ENCODE results near the gene AGBL1.

Gene AGBL1

DNA sequence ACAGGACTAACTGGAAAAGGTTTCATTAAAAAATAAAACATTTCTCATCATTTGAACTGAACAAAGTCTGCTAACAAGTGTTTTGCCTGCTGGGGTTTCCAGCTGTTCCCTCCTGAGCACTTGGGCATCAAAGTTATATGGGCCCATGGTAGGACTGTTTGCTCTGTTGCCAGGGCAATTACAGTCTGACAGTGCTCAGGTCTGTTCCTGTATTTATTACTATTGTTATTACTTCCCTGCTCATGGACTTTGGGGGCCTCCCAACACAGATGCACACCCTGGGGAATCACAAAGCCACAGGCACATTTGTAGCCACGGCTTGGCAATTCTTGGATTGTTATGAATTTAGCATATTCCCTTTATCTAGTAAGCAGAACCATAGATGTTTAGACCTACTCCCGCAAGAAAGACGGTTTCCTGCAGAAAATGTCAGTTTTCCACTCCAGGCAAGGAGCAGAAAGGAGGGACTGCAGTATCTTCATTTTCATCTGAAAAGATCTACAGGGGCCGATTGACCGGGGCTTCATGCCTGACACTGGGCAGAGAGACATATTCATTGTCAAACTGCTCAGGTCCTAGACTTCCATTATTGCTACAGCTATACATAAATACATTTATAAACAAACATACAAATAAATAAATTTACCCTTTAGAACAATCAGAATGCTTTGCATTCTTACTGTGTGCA is 580.2 kb downstream of the AGBL1 start:
- no peak for DNase-seq

DNA sequence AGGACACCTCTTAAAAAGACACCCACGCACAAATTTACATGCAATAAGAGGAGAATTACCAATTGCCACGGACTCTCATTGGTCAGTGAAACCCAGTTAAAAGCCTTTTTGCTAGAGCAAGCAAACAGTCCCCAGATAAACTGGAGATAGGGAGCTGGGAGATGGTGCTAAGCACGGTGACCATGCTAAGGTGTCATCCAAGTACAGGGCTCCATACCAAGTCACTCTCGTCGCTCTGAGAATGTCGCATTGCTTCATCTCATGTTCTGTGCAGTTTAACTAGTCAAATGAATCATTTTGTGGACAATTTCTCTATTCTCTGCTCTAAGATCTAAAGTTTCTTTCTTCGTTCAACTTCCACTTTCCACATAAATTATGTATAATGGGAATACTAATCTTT is 581.9 kb downstream of the AGBL1 start:
- no peak for DNase-seq

DNA sequence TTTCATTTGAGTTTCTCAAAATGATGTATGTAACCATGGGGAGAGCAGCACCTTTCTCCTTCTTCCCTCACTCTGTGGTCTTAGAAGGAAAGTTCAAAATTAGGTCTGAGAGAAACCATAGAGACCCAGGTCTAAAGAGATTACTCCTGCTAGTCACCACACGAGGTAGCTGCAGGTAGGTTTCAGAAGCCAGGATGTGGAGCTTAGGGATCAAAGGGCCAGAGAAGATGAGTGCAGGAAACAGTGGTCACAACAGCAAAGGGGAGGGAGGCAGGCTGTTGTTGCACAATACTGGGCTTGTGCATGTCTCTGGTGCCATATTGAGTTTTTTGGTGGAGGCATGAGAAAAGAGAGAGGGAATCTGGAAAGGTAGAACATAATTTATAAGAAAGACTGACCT is 583.6 kb downstream of the AGBL1 start:
- no peak for DNase-seq

DNA sequence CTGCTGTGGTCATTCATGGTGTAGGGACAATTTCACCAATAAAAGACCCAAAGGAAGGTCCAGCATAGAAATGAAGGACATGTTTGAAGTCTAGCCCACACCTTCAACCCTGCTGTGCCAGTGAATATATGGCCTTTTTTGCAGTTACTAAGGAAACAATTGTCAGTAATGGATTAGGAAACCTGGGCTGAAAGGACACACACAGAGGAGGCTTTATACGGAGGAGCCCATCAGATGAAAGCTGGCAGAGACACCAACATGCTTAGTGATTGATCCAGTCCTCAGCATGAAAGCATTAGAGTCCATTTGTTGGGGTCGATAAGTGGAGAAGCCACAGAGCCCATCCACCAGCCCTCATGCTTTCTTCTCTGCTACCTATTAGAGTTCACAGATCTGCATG is 584.3 kb downstream of the AGBL1 start:
- no peak for DNase-seq

DNA sequence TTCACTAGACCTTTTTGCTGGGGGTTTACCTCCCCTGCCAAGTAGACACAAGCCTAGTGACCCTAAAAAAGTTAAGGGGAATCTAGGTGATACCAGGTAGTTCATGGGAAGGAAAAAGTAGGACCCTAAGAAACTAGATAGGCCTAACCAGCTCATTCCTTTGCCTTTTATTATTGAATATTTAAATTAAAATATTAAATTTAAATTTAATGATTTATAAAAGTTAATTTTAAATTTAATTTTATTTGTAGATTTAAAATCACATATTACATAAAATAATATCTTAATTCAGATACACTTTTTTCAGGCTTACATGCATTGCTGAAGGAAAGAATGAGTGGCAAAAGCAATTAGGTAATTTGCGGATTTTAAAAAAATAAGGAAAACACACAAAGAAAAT is 584.9 kb downstream of the AGBL1 start:
- DNase-seq: no peak

DNA sequence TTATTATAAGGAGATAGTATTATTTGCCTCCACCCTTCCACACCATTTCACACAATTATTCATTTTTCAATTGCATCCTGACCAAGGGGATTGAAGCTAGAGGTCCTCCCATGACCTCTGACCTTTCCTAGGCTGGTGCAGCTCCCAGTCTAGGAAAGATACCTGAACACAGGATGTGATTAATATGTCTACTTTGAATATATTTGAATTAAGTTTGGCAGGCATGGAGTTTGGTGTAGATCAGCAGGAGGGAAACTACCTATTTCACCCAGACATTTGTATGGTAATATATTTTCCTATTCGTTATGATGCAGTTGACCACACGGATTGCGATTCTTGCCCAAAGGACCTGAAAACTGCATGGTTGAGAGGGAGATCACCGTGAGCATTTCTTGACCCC is 596.3 kb downstream of the AGBL1 start:
- DNase-seq: no peak

DNA sequence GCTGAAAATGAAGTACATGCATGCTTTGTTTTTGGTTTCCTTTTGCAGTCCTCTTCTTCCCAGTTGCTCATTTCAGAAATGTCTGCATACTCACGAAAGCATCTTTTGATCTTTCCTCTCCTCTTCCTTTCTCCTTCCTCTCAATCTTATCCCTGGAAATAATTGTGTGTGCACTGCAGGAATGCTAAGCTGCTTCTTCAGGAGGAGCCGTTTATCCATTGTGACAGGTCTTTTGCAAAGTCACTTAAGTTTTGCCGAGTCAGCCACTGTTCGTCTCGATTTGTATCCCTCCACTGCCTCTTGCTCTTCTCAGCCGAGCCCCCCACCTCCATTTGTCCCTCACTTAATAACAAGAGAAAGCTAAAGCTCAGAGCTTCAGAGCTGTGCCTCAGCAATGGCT is 597.6 kb downstream of the AGBL1 start:
- DNase-seq: no peak

DNA sequence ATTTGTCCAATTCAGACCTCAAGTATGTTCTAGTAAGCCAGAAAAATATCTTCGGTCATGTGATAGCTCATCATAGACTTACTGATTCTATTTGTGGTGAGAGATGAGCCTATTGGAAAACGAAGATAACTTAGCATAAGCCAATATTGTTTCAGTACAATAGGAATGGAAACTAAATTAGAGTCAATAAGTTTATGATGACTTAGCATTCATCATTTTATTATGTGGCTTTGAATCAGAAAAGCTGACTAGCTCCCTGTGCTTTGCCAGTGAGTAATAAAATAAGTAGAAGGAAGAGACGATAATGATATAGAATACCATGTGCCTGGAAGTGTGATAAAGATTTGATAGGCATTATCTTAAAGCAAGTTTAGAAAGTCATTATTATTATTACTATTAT is 605.6 kb downstream of the AGBL1 start:
- no peak for DNase-seq

DNA sequence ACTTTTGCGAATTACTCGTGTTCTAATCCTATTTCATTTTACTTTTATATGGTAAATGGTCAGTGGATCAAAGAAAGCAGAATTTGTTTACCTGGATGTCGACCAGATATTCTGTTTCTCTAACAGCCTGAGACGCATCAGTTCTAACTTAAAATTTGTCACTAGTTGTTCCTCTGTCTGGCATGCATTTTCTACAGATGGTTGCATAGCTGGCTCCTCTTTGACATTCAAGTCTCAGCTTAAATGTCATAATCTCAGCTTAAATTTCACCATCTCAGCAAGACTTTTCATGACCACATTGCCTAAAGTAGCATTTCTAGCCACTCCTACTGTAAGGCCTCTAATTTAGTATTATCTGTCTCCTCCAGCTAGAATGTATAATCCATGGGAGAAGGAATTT is 609.3 kb downstream of the AGBL1 start:
- DNase-seq: no peak

DNA sequence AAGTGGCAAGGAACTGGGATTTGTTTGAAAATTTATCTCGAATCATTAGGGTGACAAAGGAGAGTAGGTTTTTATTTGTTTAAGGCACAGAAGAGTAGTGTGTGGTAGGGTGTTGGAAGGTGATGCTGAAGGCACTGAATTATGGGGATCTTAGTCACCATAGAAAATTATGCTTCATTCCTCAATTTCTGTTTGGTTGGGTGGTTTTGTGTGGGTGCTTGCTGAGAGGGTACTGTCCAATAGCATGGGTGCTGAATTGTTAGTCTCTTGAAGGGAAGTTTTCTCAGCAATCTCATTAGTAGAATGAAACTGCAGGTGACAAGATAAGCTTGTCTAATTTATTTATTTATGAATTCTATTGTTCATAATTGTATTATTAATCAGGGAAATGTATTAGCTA is 610.9 kb downstream of the AGBL1 start:
- DNase-seq: peak; percentile 3

DNA sequence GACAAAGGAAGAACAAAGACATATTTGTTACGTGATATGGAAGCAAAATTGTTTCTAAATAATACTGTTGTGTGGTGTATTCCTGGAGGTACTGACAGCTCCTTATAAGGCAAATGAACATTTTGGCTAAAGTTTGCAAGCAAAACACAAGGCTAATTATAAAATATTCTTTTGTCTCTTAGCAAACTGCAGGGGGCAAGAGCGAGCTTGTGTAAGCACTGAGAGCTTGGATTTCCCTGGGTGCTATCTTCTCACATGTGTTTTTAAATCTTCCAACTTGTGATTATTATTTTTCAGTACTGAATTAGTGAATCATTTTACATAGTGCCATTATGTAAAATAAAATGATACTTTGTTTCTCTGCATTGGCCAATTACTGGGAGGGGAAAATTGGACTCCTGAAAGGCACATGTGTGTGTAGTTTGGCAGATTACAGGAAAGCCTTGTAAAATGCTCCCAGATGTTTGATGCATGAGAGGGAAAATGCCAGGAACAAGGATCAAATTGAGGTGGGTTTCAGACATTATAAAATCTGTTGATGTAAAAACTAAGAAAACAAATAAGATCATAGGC is 611.5 kb downstream of the AGBL1 start:
- DNase-seq: peak; percentile 18

DNA sequence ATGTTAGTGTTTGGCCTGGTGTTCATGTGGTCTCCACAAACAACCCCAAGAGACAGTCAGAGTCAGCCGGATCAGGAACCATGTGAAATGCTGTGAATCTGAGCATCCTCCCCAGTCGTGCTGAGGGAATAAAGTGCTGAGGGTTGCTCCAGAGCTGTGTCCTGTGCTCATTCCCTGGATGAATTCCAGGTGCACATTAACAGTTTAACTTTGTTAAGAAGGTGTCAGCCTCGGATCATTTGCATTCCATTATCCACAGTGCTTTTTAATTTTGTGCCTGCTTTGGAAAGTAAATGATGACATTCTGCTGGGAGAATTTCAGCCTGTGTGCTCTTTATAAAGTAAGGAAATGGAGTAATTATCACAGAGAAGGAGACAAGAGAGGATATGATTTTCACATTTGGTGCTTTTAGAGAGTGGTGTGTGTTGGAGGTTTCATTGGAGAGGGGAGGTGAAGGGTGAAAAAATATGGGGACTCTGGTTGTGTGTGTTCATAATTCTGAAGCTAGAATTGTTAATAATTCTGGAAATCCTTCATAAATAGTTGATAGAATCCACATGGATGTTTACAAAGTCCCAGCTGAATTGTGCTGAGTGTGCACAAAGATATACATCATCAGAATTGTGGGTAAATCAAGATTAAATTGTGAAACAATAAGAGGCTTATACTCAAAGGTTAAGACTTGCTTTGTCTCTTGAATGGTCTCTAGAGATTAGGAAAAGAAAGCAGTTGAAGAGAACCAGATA is 621.4 kb downstream of the AGBL1 start:
- no peak for DNase-seq

DNA sequence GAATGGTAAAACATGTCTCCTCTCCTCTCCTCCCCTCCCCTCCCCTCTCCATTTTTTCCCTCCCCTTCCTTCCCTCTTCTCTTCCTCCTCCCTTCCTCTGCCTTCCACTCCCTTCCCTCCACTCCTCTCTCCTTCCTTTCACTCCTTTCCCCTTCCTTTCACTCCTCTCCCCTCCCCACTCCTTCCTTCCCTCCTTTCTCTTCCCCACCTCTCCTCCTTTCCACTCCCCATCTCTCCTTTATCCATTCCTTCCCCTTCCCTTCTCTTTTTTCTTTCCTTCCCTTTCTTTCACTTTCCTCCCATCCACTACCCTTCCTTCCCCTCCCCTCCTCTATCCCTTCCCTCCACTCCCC is 621.9 kb downstream of the AGBL1 start:
- no peak for DNase-seq

DNA sequence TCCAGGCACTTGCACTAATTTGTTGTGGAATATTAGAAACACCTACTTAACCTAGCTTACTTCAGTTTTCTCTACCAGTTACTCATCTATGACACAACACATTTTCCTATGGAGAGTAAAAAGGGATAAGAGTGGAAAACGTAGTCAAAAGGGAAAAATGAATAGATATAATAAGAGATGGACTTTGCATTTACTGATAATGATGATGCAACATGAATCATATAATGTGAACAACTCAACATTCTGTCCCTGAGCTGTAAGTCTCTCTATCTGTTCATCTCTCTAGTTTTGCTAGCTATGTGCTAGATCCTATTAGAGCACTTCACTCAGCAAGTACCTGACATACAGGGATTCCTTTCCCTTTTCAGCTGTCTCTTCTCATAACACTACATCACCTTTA is 627.1 kb downstream of the AGBL1 start:
- peak; percentile 4 for DNase-seq

DNA sequence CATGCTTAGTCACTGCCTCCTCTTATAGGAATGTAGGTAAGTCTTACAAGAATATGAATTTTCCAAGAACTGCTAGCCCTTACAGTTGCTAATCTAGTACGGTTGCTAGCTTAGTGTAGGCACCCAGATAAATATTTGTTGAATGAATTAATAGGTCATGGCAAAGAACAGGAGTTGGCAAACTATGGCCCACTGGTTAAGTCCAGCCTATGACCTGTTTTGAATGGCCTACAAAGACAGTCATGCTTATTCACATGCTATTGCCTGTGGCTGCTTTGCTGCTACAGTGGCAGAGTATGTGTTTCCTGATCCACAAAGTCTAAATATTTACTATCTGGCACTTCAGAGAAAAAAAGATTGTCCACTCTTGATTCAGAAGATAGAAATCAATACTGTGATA is 631.8 kb downstream of the AGBL1 start:
- DNase-seq: no peak

DNA sequence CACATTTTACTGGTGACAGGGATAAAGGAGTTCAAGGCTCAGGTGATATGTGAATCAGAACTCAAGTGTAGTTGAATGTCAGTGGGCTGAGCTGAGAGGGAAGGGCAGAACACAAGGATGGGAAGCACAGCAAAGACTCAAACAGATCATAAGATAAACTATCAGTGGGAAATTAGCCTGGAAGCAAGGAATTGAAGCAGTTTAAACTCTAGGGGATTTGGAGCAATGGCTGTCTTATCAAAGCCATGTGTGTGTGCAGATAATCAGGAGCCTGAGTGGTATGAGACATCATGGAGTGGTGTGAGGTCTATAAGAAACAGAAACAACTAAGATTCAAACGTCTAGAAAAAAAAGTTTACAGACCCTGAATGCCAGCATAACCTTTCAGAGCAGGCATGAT is 634.6 kb downstream of the AGBL1 start:
- no peak for DNase-seq

DNA sequence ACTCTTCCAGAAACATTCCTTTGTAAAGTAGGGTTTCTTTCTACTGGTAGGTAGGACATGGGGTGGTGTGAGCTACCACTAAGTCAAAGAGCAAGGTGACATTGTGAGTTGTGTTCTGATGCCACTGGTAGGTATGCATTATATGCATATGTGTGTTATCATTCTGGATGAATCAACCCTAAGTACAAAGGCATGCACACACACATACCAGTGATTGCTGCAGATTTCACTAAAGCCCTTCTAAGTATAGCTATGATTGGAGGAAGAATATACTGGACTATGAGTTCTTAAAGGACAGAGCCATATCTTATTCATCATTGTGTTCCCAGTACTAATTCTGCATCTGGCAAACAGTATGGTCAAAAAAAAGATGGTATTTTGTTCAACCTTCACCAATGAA is 646.0 kb downstream of the AGBL1 start:
- no peak for DNase-seq

DNA sequence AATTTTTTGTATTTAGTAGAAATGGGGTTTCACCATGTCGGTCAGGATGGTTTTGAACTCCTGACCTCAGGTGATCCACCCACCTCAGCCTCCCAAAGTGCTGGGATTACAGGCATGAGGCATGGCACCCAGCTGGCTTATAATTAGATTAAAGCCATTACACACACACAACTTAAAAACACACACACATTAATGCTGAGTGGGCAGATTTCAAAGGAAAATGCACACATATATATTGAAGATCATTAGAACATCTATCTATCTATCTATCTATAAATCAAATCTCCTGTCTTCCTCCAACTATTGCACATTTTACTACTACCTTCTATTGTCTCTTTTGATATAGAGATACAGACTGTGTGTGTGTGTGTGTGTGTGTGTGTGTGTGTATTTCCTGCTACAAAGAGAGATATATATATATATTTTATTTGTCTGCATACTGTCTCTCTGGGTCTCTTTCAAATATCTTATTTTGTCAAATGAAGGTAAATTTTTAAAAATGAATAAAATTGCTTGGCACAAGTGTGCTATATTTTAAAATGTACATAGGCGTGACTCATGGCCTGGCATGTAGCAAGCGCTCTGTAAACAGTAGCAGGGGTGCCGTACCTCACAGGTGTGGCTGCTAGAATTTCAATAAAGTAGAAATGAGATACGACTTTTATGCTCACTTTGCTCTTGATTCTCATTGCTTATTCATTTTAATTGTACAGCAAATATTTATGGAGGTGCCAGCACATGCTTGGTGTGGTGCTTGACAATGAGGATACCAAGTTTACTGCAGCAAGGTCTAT is 655.8 kb downstream of the AGBL1 start:
- DNase-seq: no peak

DNA sequence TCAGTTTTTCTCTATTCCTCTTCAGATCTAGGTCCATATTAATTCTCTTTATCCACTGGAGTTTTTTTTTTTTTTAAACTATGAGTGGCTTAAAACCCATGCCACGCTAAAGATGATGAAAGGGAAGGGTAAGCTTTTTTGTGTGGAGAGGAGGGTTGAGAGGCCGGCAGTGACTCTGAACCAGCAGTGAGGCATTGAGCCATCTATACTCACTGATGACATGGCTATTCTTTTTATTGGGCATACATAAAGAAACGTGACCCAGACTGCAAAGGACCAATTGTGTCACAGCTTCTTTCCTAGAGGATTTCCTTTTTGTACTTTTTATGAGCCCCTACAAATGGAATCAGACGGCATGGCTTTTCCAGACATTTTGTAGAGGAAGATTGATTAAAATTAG is 662.2 kb downstream of the AGBL1 start:
- DNase-seq: no peak

DNA sequence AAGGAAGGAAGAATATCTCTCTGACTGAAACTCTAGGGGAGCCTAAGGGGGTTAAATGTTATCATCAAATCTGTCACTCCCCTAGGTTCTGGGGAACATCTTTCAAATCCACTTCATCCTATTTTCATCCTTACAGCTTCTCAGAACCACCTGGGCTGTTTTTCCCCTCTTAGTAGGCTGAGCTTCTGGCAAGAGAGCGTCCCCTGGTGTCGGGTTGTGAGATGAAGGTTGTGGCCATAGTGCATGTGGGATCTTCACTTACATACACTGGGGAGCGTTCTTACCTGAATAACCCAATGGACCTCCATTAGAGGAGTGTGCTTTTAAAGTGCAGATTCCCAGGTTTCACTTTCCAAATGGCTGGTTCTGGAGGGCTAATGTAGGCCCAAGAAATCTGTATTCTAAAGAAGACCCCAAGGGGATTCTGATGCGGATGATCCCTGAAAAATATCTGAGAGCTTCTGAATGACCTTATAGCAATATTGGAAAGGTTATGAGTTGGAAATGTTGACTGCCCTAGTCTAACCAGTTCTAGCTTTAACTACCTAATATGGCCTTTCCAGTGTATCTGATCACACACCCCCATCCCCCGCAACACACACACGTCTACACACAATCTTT is 663.7 kb downstream of the AGBL1 start:
- DNase-seq: peak; percentile 54

DNA sequence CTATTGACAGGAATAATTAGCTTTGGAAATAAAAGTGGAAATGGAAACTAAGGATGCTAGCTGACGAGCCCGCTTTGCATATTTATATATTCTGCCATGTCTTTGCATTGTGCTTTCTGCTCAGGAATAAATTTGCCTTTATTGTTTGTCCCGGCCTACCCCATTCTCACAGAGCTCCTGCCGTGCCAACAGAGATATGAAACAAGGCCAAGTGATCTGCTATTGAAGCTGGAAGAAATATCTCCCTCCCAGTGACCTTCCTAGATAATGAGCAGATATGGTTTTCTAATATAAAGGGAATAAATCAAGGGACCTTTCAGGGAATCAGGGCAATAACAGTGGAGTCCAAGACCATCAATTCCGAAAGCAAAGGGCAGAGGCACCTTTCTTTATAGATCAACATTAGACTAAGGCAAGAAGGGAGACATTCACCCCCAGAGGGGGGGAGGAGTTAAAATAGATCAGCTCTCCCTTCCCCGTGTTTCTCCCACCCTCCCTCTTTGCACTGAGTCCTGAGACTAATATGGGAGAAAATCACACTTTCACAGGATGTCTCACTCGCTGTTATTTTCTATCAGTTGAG is 664.6 kb downstream of the AGBL1 start:
- DNase-seq: no peak

DNA sequence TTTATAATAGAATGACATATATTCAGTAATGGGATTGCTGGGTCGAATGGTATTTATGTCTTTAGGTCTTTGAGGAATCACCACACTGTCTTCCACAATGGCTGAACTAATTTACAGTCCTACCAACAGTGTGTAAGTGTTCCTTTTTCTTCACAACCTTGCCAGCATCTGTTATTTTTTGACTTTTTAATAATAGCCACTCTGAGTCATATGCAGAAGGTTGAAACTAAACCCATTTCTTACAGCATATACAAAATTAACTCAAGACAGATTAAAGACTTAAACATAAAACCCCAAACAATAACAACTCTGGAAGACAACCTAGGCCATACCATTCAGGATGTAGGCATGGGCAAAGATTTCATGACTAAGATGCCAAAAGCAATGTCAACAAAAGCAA is 671.4 kb downstream of the AGBL1 start:
- no peak for DNase-seq

DNA sequence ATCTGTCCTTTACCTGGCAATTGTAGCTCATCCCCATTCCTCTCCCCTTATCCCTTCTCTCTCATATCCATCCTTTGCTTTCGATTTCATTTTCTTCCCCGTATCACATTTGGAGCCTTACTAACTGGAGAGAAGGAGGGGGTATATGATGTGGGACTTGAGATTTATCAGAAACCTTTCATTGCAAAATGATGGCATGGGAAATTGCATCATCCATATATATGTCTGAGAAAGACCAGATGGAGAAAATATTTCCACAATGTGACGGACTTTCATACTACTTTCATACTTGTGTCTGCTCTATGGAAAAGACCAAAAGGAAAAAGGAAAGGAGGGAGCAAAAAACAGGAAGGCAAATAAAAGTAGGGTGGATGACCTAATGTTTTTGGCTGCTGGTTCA is 675.2 kb downstream of the AGBL1 start:
- DNase-seq: no peak

All from hematopoietic multipotent progenitor cell treated with erythropoietin and hydrocortisone succinate and interleukin-3 and kit ligand, for 4 days (in vitro differentiated cells).